Gastroesophageal sphincter (tissue), 4 donors: ENCODE results near the gene PCDHA6. TPM values are rescaled to one million over a fixed set of nuclear protein-coding genes. Genes with fewer than 3 reads are reported as not detected.
A peak's percentile ranks its signal among the peaks of the same experiment; 100 is the strongest.

ENCODE experiments used
- ATAC-seq: fragments of 150-250 bp; one replicate; pipeline ENCODE4 v1.9.1; 2016; ENCODE audit warnings: mild to moderate bottlenecking, moderate library complexity
- H3K27ac ChIP-seq, 4 donors: fragments of 200-600 bp; sonication (generic) in 3 of 4; 1 replicate in 3 of 4; 2 replicates in 1 of 4; pipeline ENCODE4 v1.5.1; 2016 to 2019
- H3K27me3 ChIP-seq: fragments of 200-600 bp; sonication (generic); one replicate; pipeline ENCODE4 v1.5.1; 2019
- H3K36me3 ChIP-seq, 2 donors: fragments of 200-600 bp; sonication (generic); one replicate each; pipeline ENCODE4 v1.5.1; 2019; ENCODE audit warnings: control low read depth in 1 of 2
- H3K4me1 ChIP-seq, 3 donors: fragments of 200-600 bp; sonication (generic); 1 replicate in 2 of 3; 2 replicates in 1 of 3; pipeline ENCODE4 v1.5.1; 2016 to 2019; ENCODE audit warnings: control low read depth in 2 of 3
- H3K4me3 ChIP-seq, 2 donors: fragments of 200-600 bp; sonication (generic); one replicate each; pipeline ENCODE4 v1.5.1; 2019; ENCODE audit warnings: mild to moderate bottlenecking in 1 of 2, moderate library complexity in 1 of 2
- H3K9me3 ChIP-seq, 3 donors: fragments of 200-600 bp; sonication (generic); one replicate each; pipeline ENCODE4 v1.5.1; 2017 to 2019; ENCODE audit warnings: control low read depth in 2 of 3
- EP300 ChIP-seq: sonication (generic); formaldehyde crosslinking; IDR thresholded peaks from one replicate; pipeline ENCODE4 v1.6.1; 2017; ENCODE audit warnings: antibody characterized with exemption, mild to moderate bottlenecking
- POLR2A ChIP-seq, 2 donors: fragments of 450-650 bp; IDR thresholded peaks; one replicate each; pipeline ENCODE4 v1.6.1; 2017; ENCODE audit warnings: antibody characterized with exemption in 2 of 2, mild to moderate bottlenecking in 2 of 2, moderate library complexity in 1 of 2
- POLR2AphosphoS5 ChIP-seq: sonication (generic); formaldehyde crosslinking; IDR thresholded peaks from one replicate; pipeline ENCODE4 v1.6.1; 2017; ENCODE audit warnings: antibody characterized with exemption
- WGBS, 2 donors: methylation state at CpG; one replicate each; pipeline ENCODE4 v1.1.5; 2018; ENCODE audit warnings: low coverage in 1 of 2; 5-methylcytosine and 5-hydroxymethylcytosine counted together
- total RNA-seq, 4 donors: library from RNA; depleted of rRNA; stranded (reverse); fragments of >200 nt; gene quantifications; one replicate each; pipeline ENCODE4 v1.1.0, GENCODE V29; 2016
- TF ChIP-seq, protein P1 (sequence below), 4 experiments: fragments of 200-600 bp in 2 of 4; fragments of 450-650 bp in 2 of 4; sonication (generic) in 1 of 4; IDR thresholded peaks; one replicate each; pipeline ENCODE4 v1.5.1; 2017 to 2019; ENCODE audit warnings: antibody characterized with exemption in 4 of 4, mild to moderate bottlenecking in 2 of 4, moderate library complexity in 2 of 4

PCDHA6 gene
- total RNA-seq, 4 donors from 2014 or later: 0.31 to 1.4 (median 0.73) TPM

GRCh38 chr5:140855772-140856674, 28.3 kb downstream of the PCDHA6 start, which contains the start of gene PCDHA10:
Gene PCDHA10, plus strand, starts transcription at chr5:140855897. Its CDS starts 152 bp downstream, at chr5:140856049.
- H3K4me1 ChIP-seq: no peaks in the 10 kb centered on the region
- TF ChIP-seq POLR2A (IDR thresholded peaks at IDR 0.05): no peak
- no peak for TF ChIP-seq POLR2AphosphoS5
- TF ChIP-seq, protein P1, sequence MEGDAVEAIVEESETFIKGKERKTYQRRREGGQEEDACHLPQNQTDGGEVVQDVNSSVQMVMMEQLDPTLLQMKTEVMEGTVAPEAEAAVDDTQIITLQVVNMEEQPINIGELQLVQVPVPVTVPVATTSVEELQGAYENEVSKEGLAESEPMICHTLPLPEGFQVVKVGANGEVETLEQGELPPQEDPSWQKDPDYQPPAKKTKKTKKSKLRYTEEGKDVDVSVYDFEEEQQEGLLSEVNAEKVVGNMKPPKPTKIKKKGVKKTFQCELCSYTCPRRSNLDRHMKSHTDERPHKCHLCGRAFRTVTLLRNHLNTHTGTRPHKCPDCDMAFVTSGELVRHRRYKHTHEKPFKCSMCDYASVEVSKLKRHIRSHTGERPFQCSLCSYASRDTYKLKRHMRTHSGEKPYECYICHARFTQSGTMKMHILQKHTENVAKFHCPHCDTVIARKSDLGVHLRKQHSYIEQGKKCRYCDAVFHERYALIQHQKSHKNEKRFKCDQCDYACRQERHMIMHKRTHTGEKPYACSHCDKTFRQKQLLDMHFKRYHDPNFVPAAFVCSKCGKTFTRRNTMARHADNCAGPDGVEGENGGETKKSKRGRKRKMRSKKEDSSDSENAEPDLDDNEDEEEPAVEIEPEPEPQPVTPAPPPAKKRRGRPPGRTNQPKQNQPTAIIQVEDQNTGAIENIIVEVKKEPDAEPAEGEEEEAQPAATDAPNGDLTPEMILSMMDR (IDR thresholded peaks at IDR 0.05): peak in 2 of 4 experiments; percentile 15 to 39
- no peak for TF ChIP-seq EP300
- H3K36me3 ChIP-seq: no peaks in the 10 kb centered on the region
- WGBS, 2 donors: 11 to 18% methylated on average over 8 to 40 of the region's 44 CpGs
- peak within 1 kb of the TSS in 1 of 4 donors; percentile 56 for H3K27ac ChIP-seq
- H3K4me3 ChIP-seq: peak within 1 kb of the TSS; percentile 6 to 27
- H3K9me3 ChIP-seq: peaks cover 0 to 61% (median 0%) of the 10 kb centered on the region in 3 donors
- peaks cover 81% of the 10 kb centered on the region for H3K27me3 ChIP-seq
- no peak for ATAC-seq

- TF ChIP-seq POLR2A (IDR thresholded peaks at IDR 0.05) (no peak), POLR2AphosphoS5 (no peak), EP300 (no peak)
- TF ChIP-seq, protein P1 (IDR thresholded peaks at IDR 0.05): no peak
- Histone ChIP-seq H3K27ac (no peak overlapping the region), H3K27me3 (peaks cover 86% of the 10 kb centered on the region), H3K4me1 (no peaks in the 10 kb centered on the region), H3K9me3 (peaks cover 0 to 71% (median 0%) of the 10 kb centered on the region in 3 donors), H3K36me3 (no peaks in the 10 kb centered on the region), H3K4me3 (no peak overlapping the region)
- ATAC-seq: no peak
- WGBS, 2 donors: 35 to 55% methylated on average over 4 to 19 of the region's 94 CpGs
Observed at GRCh38 chr5:140857177-140857986, 29.6 kb downstream of the PCDHA6 start.

DNA sequence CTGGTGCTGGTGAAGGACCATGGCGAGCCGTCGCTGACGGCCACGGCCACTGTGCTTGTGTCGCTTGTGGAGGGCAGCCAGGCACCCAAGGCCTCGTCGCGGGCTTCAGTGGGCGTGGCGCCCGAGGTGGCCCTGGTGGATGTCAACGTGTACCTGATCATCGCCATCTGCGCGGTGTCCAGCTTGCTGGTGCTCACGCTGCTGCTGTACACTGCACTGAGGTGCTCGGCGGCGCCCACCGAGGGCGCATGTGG, 30.2 kb downstream of the PCDHA6 start:
- H3K4me1 ChIP-seq: no peaks in the 10 kb centered on the region
- peaks cover 0 to 71% (median 0%) of the 10 kb centered on the region in 3 donors for H3K9me3 ChIP-seq
- no peak for ATAC-seq
- no peaks in the 10 kb centered on the region for H3K36me3 ChIP-seq
- no peak for TF ChIP-seq EP300
- no peak for TF ChIP-seq POLR2AphosphoS5
- TF ChIP-seq, protein P1 (IDR thresholded peaks at IDR 0.05): no peak
- no peak for TF ChIP-seq POLR2A (IDR thresholded peaks at IDR 0.05)
- no peak overlapping the region for H3K27ac ChIP-seq
- no peak overlapping the region for H3K4me3 ChIP-seq
- H3K27me3 ChIP-seq: peaks cover 86% of the 10 kb centered on the region
- WGBS, 2 donors: 40% methylated on average over 2 of the region's 22 CpGs; no CpG with 5 or more reads in 1 of the 2 donors

GRCh38 chr5:140862441-140863295, 34.9 kb downstream of the PCDHA6 start:
- Histone ChIP-seq H3K27me3 (peaks cover 57% of the 10 kb centered on the region), H3K9me3 (peaks cover 0 to 59% (median 0%) of the 10 kb centered on the region in 3 donors), H3K4me3 (no peak overlapping the region), H3K4me1 (no peaks in the 10 kb centered on the region), H3K27ac (no peak overlapping the region), H3K36me3 (no peaks in the 10 kb centered on the region)
- ATAC-seq: no peak
- TF ChIP-seq POLR2AphosphoS5: no peak
- no peak for TF ChIP-seq EP300
- TF ChIP-seq POLR2A (IDR thresholded peaks at IDR 0.05): no peak
- TF ChIP-seq, protein P1 (IDR thresholded peaks at IDR 0.05): no peak
- 41% methylated on average over 8 of the region's 76 CpGs; no CpG with 5 or more reads in 1 of the 2 donors for WGBS, 2 donors
